PC-9 (cell line): ENCODE data around the gene DISC1. TPM values are rescaled to one million over a fixed set of nuclear protein-coding genes. Genes with fewer than 3 reads are reported as not detected.

Source experiments
- BruUV-seq: library from RNA; stranded (reverse); fragments of 400-500 nt; replicated peaks from 2 replicates; lab custom pipeline; 2021; lab: Mats Ljungman, UMichigan
- CTCF ChIA-PET: fragments of 300-600 bp; sonication (Branson Sonifier 250); formaldehyde crosslinking; loops from one replicate; lab custom pipeline; 2022; ENCODE audit warnings: antibody characterized with exemption; lab: Charles Lee
- POLR2A ChIA-PET: fragments of 300-600 bp; sonication (Branson Sonifier 250); formaldehyde crosslinking; loops from one replicate; lab custom pipeline; 2022; ENCODE audit warnings: antibody characterized with exemption; ENCODE audit not compliant: unreplicated experiment; lab: Charles Lee
- DNase-seq, 2 experiments: peaks; one replicate each; pipeline versions ENCODE4 v3.0.0 to v3.0.0-alpha.2; 2015 to 2022; ENCODE audit warnings: mixed read lengths in 1 of 2
- H2AFZ ChIP-seq: fragments of 200-600 bp; sonication (generic); 2 replicates; pipeline ENCODE4 v1.8.1; 2017; ENCODE audit warnings: antibody characterized with exemption
- H3F3A ChIP-seq: fragments of 200-600 bp; sonication (generic); 2 replicates; pipeline ENCODE4 v1.8.1; 2017; ENCODE audit warnings: antibody characterized with exemption, mild to moderate bottlenecking, low read depth; ENCODE audit not compliant: insufficient read depth
- H3K27ac ChIP-seq: fragments of 200-600 bp; sonication (generic); 2 replicates; pipeline ENCODE4 v1.6.1; 2016; ENCODE audit warnings: mixed run types
- H3K27me3 ChIP-seq: fragments of 200-600 bp; sonication (generic); 2 replicates; pipeline ENCODE4 v1.6.1; 2016; ENCODE audit warnings: low read depth, mixed run types; ENCODE audit not compliant: insufficient read depth
- H3K36me3 ChIP-seq: fragments of 200-600 bp; sonication (generic); 2 replicates; pipeline ENCODE4 v1.6.1; 2016; ENCODE audit warnings: low read depth, mixed run types
- H3K4me1 ChIP-seq: fragments of 200-600 bp; sonication (generic); replicated peaks from 2 replicates; pipeline ENCODE4 v1.6.1; 2016; ENCODE audit warnings: mixed run types; ENCODE audit not compliant: insufficient read depth
- H3K4me2 ChIP-seq: fragments of 200-600 bp; sonication (generic); 2 replicates; pipeline ENCODE4 v1.6.1; 2017; ENCODE audit warnings: mixed run types
- H3K4me3 ChIP-seq: fragments of 200-600 bp; sonication (generic); 2 replicates; pipeline ENCODE4 v1.6.1; 2016; ENCODE audit warnings: mixed run types
- H3K79me2 ChIP-seq: fragments of 200-600 bp; sonication (generic); 2 replicates; pipeline ENCODE4 v1.6.1; 2017; ENCODE audit warnings: low read depth, mixed run types
- H3K9me2 ChIP-seq: fragments of 200-600 bp; sonication (generic); 2 replicates; pipeline ENCODE4 v1.8.1; 2017; ENCODE audit warnings: mild to moderate bottlenecking; ENCODE audit not compliant: insufficient read depth
- H3K9me3 ChIP-seq: fragments of 200-600 bp; sonication (generic); 2 replicates; pipeline ENCODE4 v1.8.1; 2016; ENCODE audit warnings: low read depth; ENCODE audit not compliant: insufficient read depth
- H4K20me1 ChIP-seq: fragments of 200-600 bp; sonication (generic); 2 replicates; pipeline ENCODE4 v1.8.1; 2017; ENCODE audit not compliant: insufficient read depth
- CTCF ChIP-seq: fragments of 200-600 bp; sonication (generic); conservative IDR thresholded peaks from 2 replicates; pipeline ENCODE4 v1.6.1; 2017; ENCODE audit warnings: mixed run types, antibody characterized with exemption, mild to moderate bottlenecking, moderate library complexity
- EZH2 ChIP-seq: fragments of 200-600 bp; sonication (generic); IDR thresholded peaks from 2 replicates; pipeline ENCODE4 v1.8.0; 2017; ENCODE audit warnings: antibody characterized with exemption, low read depth
- intact Hi-C: fragments of 100-400 bp; cut with micrococcal nuclease; formaldehyde crosslinking; loops from one replicate; pipeline ENCODE4 v1.10.0; 2022; ENCODE audit not compliant: unreplicated experiment
- total RNA-seq: library from RNA; stranded (reverse); gene quantifications from 2 replicates; pipeline ENCODE4 v1.2.3, GENCODE V29; 2021

The DISC1 gene
- total RNA-seq, 1 experiment from 2014 or later, result 7.4 TPM

GRCh38 chr1:231971397-231972110 is 345.0 kb downstream of the DISC1 start:
- Histone ChIP-seq H3F3A (no peaks in the 10 kb centered on the region), H3K4me3 (no peak overlapping the region), H3K27me3 (no peaks in the 10 kb centered on the region), H3K27ac (no peak overlapping the region), H3K9me3 (no peaks in the 10 kb centered on the region), H2AFZ (no peak overlapping the region), H3K79me2 (no peaks in the 10 kb centered on the region), H4K20me1 (no peaks in the 10 kb centered on the region), H3K4me1 (no peaks in the 10 kb centered on the region), H3K9me2 (no peaks in the 10 kb centered on the region), H3K4me2 (no peak overlapping the region), H3K36me3 (no peaks in the 10 kb centered on the region)
- no TSS peak for BruUV-seq
- TF ChIP-seq EZH2 (no peak), CTCF (no peak)
- ChIA-PET POLR2A (no interaction called here), CTCF (no interaction called here)
- no peak for DNase-seq
- intact Hi-C loops, result no loop called here

GRCh38 chr1:231972111-231972445 is 345.5 kb downstream of the DISC1 start:
- H3K27me3 ChIP-seq, result no peaks in the 10 kb centered on the region
- no peaks in the 10 kb centered on the region for H3F3A ChIP-seq
- no peak overlapping the region for H3K4me3 ChIP-seq
- BruUV-seq, result no TSS peak
- no peaks in the 10 kb centered on the region for H4K20me1 ChIP-seq
- H2AFZ ChIP-seq, result no peak overlapping the region
- no peaks in the 10 kb centered on the region for H3K9me3 ChIP-seq
- H3K4me1 ChIP-seq, result no peaks in the 10 kb centered on the region
- H3K4me2 ChIP-seq, result no peak overlapping the region
- H3K9me2 ChIP-seq, result no peaks in the 10 kb centered on the region
- H3K36me3 ChIP-seq, result no peaks in the 10 kb centered on the region
- TF ChIP-seq CTCF (no peak), EZH2 (no peak)
- ChIA-PET CTCF (no interaction called here), POLR2A (no interaction called here)
- H3K27ac ChIP-seq, result no peak overlapping the region
- no peaks in the 10 kb centered on the region for H3K79me2 ChIP-seq
- intact Hi-C loops, result no loop called here
- DNase-seq, result no peak

GRCh38 chr1:231973830-231974229 is 347.2 kb downstream of the DISC1 start:
- H3K79me2 ChIP-seq, result no peaks in the 10 kb centered on the region
- no peaks in the 10 kb centered on the region for H4K20me1 ChIP-seq
- BruUV-seq, result no TSS peak
- intact Hi-C loops, result no loop called here
- H3K4me1 ChIP-seq, result no peaks in the 10 kb centered on the region
- TF ChIP-seq CTCF, result no peak
- TF ChIP-seq EZH2, result no peak
- no peaks in the 10 kb centered on the region for H3K36me3 ChIP-seq
- H3K27ac ChIP-seq, result no peak overlapping the region
- DNase-seq, result no peak
- no peaks in the 10 kb centered on the region for H3K9me3 ChIP-seq
- no peaks in the 10 kb centered on the region for H3K27me3 ChIP-seq
- CTCF ChIA-PET, result no interaction called here
- H3F3A ChIP-seq, result no peaks in the 10 kb centered on the region
- H3K4me3 ChIP-seq, result no peak overlapping the region
- no peak overlapping the region for H2AFZ ChIP-seq
- POLR2A ChIA-PET, result no interaction called here
- H3K9me2 ChIP-seq, result no peaks in the 10 kb centered on the region
- H3K4me2 ChIP-seq, result no peak overlapping the region
